HG02763 (cell line): Measurements from ENCODE around the gene KBTBD4.

Experiments used
- ATAC-seq: cut with Tn5 transposase; IDR thresholded peaks from one replicate; pipeline ENCODE4 v1.9.1; 2021; ENCODE audit warnings: mild to moderate bottlenecking, moderate library complexity; ENCODE audit not compliant: unreplicated experiment

Gene KBTBD4

DNA sequence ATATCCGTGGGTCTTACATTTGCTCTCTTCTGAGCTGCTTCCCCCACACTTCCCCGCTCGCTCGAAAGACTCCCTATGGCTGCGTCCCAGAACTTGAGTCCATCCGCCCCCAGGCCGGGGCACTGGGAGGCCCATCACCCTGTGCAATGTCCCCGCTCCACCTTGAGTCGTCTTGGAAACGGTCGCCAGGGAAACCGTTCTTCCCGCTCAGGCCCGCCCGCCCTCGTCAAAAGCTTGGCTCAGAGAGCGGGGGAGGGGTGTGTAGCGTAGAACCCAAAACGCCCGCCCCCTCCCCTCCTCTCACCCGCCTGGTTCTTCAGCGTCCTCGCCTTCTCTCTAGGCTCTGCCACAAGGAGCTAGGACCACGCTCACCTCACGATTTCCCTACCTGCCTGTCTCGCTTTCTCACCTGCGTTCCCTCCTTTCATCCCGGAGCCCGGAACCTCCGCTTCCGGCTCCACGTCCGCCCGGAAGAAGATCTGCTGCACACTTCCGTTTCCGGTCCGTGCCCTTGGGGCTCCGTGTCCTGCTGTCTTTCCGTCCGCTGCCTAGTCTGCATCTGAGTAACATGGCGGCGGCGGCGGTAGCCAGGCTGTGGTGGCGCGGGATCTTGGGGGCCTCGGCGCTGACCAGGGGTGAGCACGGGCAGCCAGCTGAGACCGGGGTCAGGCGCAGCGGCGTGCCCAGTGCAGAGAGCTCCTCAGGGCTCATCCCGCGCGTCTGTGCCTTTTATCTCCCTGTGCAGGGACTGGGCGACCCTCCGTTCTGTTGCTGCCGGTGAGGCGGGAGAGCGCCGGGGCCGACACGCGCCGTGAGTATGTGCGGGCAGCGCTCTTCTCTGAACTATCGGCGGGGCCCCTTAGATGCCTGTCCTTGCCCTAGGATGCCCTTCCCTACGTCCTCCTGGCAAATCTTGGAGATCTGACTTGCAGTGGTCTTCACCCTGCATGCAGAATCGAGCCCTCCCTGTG is at the start of gene KBTBD4, which contains the start of gene NDUFS3:
Gene KBTBD4 (minus strand): TSS at position 447 of the 971 bp plus-strand sequence. CDS start 19 bp downstream, at position 428.
Gene NDUFS3 (plus strand): TSS at position 551 of the 971 bp plus-strand sequence. CDS start 18 bp downstream, at position 569.
- peak; percentile 95 for ATAC-seq

DNA sequence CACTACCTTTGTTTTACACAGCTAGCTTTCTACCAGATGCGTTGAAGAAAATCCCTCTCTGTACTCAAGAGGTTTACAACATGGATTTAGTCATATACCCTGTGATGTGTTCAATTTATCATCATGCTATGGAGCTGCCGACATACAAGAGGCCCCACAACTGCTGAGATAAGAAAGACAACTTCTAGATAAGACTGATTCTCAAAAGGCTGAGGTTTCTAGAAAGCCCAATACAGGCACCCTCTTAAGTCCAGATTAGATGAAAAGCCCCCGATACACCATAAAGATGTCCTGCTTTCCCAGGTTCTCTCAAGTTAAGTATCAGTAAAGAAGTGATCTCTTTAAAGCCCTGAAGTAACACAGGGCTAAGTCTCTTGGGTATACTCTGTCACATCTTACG is 49.3 kb upstream of the KBTBD4 start:
- no peak for ATAC-seq

DNA sequence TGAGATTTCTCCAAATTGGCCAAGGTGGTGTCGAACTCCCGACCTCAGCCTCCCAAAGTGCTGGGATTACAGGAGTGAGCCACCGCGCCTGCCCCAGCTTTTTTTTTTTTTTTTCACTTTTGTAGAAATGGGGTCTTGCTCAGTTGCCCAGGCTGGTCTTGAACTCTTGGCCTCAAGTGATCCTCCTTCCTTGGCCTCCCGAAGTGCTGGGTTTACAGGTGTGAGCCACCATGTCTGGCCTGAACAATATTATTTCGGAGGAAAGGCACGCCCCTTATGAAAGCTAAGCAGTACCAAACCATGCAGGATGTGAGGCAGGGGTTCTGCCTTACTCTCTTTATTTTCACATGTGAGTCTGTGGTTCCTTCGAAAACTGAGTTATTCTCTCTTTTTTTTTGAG is 47.5 kb upstream of the KBTBD4 start:
- no peak for ATAC-seq

DNA sequence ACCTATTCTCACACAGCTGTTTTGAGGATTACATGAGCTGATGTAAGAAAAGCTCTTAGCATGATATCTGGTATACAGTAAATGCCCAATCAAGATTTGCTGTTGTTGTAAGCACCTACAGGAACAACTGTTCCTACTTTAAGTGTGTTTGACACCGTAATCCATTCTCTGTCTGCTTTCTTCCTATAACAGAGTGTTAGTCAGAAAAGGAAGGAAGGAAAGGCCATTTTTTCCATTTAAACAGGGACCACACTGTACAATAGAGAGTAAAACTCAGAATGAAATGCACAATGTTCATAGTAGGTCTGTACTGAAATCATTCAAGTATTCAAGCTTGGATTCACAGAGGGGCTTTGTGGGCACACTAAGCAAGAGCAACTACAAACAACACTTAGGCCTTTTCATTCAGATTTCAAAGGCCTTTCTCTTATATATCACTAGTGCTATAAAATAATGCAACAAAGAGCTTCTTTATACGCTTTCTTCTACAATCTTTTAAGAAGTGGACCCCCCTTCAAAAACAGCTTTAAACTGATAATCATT is 42.1 kb upstream of the KBTBD4 start:
- no peak for ATAC-seq

DNA sequence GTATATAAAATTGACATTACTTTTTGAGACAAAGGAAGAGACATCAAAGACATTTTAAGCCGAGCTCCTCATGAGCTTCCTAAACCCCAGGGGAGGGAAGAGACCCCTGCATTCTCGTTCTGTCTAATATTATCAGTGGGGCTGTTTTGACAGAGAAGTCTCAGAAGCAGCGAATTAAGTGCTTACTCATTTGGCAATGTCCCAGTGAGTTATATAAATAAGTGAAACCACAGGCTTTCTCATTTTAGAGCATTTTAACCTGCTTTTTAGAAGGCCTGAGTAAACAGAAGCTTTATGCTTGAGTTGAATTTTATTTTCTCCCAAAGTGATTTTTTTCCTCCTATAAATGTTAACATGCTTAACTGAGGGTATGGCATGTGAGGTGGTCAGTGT is 38.6 kb upstream of the KBTBD4 start:
- no peak for ATAC-seq

DNA sequence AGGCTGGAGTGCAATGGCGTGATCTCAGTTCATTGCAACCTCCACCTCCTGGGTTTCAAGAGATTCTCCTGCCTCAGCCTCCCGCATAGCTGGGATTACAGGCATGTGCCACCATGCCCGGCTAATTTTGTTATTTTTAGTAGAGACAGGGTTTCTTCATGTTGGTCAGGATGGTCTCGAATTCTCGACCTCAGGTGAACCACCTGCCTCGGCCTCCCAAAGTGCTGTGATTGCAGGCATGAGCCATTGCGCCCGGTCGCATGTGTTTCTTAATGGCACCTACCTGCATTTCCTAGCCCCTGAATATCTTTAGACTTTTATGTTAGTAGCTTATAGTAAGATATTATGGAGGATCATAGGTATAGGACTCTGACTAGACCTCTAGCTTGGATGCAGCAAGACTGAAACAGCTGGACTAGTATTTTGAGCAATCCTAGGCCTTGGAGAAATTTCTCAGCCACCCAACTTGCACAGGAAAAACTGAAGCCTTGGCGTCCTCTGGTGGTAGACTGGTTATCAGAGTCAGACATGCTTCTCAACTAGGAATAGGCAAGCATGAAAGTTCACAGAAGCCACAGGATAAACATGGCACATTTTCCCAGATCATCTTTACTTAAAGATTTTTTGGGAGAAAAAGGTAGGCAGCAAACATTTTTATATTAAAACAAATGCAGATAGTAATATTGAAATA is 38.1 kb upstream of the KBTBD4 start:
- ATAC-seq = no peak

DNA sequence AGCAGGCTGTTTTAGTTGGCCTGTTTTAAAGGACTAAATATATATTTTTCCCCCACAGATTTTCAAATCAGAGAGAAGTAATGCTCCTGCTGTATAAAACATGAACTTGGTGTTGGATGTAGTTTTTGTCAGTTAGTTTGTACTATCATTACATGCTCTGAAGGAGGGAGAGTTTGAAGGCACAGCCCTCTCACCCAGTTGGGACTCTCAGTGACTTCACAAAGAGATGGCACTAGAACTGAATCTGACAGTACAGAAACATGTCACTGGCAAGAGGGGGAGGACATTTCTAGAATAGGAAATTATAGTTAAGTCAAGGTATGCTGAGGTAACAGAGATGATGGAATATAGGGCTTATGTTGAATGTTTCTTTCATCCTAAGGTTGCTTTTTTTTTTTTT is 36.5 kb upstream of the KBTBD4 start:
- no peak for ATAC-seq

DNA sequence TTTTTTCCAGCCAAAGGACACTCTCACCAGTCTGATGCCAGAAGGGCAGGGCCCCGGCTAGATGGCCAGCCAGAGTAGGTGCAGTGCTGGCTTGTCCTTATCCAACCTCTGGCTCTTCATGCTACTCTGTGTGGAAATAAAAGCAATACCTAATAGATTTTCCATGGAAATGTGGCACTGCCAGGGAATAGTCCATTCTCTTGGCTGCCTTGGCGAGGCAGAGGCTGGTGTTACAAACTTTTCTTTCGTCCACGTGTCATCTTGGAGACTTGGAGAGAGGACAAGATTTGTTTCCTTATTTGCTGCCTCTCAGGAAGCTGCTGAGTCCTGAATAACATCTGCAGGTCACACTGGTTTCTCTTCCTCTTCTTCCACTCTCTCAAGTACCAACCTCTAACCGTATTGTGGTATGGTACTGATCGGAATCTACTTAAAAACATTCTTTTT is 32.6 kb upstream of the KBTBD4 start:
- peak; percentile 80 for ATAC-seq

DNA sequence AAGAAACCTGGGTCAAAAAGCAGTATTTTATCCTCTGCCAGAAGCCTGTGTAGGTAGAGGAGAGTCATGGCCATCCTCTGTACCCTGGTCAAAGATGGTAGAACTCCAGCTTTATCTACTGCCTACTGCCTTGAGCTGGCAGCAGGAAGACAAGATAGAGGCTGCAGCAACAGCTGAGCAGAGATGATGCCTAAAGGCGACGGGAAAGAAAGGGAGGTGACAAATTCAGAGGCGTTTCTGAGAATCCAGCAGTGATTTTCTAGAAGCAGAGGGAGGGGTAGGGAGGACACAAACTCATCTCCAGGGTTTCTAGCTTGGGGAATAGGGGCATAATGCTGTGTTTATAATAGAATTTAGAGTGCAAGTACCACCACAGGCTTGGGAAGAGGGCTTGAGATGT is 30.9 kb upstream of the KBTBD4 start:
- ATAC-seq = no peak

DNA sequence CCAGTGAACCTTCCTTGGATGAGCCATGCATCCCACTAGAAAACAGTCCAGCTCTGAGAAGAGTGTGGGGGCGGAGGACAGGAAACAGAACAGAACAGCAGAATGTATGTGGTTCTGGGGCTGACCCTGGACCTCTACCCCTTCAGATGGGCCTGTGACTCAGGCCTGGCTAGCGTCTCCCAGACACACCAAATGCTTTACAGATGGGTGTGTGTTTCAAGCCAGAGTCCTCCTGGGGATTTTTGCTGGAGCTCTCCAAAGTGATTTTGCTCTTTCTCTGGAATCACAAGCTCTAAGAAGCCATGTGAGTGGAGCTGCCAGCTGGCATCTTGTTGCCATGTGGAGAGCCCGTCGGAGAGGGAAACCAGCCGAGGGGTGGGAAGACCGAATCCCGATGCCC is 28.6 kb upstream of the KBTBD4 start:
- no peak for ATAC-seq

DNA sequence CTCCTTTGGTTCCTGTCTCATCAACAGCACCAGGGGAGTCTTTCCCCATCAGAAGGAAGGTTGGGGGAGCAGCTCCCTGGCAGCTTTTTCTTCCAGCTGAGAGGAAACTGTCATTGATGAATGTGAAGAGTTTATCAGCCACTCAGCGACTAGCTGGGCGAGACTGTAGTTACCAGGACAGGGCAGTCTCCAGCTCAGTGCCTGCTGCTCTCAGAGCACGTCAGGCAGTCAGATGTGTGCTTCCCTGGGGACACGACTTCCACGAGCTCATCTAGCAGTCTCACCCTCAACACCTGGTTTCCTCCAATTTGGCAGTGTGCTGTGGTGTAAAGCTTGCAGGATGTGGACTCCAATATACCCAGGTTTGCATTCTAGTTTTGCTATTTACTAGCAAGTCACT is 28.0 kb upstream of the KBTBD4 start:
- no peak for ATAC-seq

DNA sequence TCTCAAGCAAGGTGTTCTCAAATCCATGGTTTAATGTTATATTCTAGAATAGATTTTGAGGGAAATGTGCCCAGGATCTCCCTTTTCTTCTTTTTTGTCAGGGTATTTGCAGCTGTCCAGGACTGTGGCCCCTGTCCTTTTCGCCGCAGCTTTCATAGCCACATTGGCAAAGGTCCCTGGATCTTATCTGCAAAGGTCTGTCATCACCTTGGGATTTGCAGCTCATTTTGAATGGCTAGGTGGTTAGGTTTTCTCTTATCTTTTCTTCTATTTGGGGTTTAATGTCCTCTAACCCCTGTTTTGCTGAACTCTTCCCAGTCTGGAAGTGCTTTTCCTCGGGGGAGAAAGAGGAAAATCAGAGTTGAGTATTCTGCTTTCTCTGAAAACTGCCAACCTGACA is 27.2 kb upstream of the KBTBD4 start:
- no peak for ATAC-seq

DNA sequence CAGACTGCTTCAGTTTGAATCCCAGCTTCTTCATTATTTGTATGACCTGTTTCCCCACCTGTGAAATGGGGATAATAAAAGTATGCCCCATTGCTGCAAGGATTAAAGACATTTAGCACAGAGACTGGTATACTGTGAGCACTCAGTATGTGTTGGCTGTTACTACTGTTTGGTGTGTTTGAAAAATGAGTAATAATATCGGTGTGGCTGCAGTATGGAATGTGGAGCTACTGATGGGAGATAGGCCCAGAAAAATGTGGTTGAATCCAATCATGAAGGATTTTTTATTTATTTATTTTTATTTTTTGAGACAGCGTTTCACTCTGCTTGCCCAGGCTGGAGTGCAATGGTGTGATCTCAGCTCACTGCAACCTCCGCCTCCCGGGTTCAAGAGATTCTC is 24.5 kb upstream of the KBTBD4 start:
- no peak for ATAC-seq

DNA sequence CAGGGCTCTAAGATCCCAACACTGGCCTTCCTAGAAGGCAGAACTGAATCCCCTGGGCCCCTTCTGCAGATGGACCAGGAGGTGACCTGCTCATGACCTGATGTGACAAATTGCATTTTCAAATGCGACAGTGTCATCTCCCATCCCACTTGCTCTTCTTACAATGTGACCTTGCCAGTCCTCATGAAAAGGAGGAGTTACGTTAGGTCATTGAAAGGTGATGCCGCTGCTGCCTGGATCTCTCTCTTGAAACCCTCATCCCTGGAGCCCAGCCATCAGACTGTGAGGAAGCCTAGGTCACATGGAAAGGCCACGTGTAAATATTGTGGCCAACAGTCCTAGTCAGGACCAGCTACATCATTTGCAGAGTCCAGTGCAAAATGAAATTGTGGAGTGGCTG is 21.1 kb upstream of the KBTBD4 start:
- no peak for ATAC-seq

DNA sequence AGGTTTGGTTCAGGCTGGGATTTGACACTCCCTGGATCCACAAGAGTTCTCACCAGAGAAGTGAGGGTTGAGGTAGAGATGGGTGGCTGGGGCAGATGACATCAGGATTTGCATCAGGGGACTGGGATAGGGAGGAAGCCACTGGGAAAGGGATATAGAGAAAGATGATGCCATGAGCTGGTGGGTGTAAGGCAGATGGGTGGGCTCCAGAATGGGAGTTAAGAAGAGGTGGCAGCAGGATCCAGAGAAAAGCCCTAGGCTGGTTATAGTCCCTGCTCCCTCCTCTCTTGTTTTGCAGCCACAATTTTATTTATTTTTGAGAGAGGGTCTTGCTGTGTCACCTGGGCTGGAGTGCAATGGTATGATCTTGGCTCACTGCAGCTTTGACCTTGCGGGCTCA is 17.2 kb upstream of the KBTBD4 start:
- no peak for ATAC-seq

DNA sequence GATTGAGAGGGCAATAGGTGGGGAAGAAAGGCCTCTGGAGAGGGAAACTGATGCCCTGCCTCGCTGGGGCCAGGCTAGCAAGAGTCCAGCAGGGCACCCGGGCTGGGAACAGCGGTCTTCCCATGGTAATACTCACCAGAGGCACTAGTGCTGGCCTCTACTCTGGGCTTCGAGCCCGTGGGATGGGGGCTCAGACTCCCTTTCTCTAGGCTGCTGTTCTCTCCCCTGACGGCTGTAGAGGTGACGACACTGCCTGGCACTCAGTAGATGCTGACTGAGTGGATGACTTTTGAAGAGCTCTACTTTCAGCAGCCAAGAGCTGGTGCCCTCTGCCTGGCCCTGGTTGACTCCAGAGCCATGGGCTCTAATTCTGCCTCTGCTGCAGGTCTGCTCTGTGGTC is 16.3 kb upstream of the KBTBD4 start:
- ATAC-seq = no peak

DNA sequence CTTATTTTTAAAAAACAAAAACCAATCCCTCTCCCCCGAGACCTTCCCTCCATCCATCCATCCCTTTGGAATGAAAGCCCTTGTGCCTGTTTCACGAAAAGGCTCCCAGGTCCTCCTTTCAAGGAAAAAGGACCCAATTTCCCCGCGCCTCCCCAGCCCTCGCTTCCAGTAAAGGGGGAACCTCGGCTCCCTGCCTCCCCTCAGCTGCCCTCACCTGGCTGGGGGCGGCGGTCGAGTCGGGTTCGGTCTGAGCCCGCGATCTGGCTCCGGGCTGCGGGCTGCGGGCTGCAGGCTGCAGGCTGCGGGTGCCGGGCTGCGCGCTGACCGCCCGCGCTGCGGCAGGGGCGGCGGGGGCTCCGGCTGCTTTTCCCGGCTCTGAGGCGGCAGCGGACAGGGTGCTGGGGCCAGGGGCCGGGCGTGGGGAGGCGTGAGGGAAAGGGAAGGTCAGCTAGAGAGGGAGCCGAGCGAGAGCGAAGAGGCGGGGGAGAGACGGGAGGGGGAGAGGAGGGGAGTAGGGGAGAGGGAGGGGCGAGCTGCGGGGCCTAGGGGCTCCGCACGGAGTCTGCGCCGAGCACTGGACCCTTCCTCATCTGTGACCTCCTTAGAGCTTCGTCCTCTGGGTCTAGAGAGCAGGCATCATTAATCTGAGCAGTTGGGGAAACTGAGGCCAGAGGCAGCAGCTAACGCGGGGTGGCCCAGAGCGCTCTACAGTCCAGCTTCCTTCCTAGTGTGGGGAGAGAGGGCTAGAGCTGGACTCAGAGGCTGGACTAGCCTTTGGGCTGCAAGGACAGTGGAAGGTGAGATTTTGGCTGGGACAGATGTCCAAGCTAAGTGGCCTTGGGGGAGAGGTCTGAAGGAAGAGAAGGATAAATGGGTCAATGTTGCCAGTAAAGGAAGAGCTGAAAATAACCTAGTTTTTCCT is 15.4 kb upstream of the KBTBD4 start, which contains the start of gene C1QTNF4:
Gene C1QTNF4 (minus strand): TSS at position 478 of the 922 bp plus-strand sequence. CDS start 3,601 bp downstream, outside the sequence.
- no peak for ATAC-seq

DNA sequence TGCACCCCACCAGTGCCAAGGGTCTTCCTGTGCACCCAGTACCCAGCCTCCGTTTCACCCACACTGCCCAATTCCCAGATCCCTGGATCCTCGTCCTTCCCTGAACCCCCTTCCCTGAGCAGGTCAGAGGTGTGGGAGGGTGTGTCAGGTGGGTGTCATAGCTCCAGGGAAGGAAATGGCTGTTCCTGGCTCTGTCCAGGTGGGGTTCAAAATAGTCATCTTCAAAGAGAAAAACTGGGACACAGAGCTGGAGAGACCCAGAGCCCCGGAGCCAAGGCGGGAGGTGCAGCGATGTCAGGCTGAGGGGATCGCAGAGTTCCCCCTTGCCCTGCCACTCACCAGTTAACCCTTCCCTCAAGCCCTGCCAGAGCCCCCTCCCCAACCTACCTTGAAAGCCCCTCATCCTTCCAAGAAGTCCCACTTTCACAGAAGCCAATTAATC is 14.7 kb upstream of the KBTBD4 start:
- no peak for ATAC-seq

DNA sequence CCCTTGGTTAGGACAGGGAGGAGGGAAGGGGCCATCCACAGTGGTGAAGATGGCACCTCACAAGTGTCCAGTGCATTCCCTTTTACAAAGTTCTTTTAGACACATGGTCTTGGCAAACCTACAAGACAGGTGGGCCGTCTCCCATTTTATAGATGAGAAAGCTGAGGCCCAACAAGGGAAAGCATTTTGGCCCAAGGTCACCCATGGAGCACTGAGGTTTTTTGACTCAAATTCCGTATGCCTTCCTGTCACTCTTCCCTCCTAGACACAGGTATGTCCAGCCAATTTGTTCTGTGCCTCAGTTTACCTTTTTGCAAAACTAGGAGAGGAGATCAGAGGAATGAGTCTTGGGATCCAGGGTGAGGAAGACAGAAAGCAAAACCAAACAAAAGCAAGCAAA is 14.2 kb upstream of the KBTBD4 start:
- no peak for ATAC-seq

DNA sequence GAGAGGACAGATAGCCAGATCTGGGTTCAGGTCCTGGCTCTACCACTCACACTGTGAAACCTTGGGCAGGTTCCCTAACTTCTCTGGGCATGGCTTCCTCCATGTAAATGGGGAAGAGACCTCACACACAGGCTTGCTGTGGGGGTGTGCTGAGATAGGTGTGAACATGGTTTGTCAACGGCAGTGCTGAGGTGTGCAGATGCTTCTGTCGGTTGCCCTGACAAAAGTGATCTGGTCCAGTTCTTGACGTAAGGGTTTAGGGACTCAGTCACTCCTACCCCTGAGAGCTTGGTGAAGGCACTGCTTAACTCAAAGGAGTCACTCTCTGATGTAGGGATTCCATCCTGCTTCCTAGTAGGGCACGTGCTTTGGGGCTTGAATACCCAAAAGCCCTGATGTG is 13.5 kb upstream of the KBTBD4 start:
- ATAC-seq = no peak
